Measurements from ENCODE around the gene TREH.
"Not testable (repeated sequence)": the region's sequence is repeated elsewhere in the genome, so short reads cannot be mapped to it uniquely, and the experiment has no call there.

The TREH gene, protein sequence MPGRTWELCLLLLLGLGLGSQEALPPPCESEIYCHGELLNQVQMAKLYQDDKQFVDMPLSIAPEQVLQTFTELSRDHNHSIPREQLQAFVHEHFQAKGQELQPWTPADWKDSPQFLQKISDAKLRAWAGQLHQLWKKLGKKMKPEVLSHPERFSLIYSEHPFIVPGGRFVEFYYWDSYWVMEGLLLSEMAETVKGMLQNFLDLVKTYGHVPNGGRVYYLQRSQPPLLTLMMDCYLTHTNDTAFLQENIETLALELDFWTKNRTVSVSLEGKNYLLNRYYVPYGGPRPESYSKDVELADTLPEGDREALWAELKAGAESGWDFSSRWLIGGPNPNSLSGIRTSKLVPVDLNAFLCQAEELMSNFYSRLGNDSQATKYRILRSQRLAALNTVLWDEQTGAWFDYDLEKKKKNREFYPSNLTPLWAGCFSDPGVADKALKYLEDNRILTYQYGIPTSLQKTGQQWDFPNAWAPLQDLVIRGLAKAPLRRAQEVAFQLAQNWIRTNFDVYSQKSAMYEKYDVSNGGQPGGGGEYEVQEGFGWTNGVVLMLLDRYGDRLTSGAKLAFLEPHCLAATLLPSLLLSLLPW

DNA sequence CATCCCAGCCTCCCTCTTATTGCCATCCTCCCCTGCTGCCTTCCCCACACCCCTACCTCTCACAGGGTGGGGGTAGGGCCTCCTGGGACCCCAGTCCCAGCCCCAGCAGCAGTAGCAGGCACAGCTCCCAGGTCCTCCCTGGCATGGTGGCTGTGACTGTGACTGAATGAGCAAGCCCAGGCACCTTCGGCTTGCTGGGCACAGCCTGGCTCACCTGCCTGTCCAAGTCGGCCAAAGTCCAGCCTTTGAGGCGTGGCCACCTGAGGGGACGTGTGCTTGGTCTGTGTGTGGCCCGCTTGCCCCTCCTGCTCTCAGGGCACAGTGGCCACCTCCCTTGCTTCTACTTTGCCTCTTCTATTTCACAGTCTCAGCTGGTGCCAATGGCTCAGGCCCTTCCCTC is at the start of gene TREH:
TREH (minus strand) TSS at position 168 of the 400 bp plus-strand sequence; CDS start at position 145, 23 bp downstream.
- DNase-seq (ENCODE audit: low read depth in 3 of 3) = no peak

DNA sequence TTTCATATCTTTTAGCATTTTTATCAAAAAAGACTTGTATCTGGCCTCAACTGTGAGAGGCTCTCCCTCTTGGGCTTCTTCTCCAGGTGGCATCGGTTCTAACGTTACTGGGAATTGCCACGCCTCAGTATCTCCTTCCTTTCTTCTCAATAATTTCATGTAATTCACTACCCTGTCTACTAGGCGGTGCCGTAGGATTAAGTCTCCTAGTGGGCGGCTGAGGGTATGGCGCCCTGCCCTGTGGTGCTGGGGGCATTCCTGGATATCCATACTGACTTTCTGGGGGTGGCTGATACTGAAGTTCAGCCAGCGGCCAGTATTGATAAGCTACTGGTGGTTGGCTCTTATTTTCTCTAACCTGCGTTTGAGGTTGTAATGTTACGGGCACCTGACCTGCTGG is 48.7 kb upstream of the TREH start:
- DNase-seq (ENCODE audit: low read depth in 3 of 3) = not testable (repeated sequence)

DNA sequence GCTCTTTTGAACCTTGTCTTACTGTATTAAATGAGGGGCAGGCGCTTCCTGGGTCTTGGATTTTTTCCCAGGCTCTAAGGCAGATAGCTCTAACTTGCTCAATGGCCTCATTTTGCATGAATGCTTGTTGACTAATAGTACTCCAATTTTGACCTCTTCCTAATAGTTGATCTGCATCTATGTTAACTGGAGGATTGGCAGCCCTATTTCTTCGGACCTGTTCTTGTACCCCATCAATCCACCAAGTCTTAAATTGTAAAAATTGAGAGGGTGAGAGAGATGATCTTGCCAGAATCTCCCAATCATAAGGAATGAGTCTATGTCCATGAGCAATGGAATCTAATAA is 48.2 kb upstream of the TREH start:
- DNase-seq (ENCODE audit: low read depth in 3 of 3) = not testable (repeated sequence)

DNA sequence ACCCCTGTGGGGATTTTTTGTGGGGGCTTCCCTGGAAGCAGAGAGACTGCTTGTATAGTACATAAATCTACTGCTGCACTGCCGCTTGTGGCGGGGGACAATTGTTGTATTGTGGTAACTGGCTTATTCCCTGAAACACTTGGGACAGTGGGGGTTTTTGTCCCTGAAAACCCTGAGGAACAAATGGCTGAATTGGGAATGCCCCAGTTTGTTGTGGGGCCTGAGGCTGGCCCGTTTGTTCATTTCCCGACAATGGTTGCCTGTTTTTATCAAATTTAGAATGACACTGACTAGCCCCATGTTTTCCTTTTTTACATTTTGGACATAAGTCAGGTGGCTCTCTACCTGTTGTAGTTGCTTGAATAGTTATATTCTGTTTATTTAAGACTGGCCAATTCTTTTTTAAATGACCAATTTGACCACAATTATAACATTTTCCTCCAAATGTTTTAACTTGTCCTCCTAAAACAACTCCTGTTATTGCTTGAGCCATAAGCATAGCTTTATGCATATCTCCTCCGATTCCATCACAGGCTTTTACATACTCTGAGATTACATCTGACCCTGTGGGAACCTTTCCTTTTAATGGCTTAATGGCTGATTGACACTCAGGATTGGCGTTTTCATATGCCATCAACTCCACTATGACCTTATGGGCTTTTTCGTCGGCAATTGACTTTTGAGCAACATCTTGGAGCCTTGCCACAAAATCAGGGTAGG is 47.7 kb upstream of the TREH start:
- not testable (repeated sequence) for DNase-seq (ENCODE audit: low read depth in 3 of 3)

DNA sequence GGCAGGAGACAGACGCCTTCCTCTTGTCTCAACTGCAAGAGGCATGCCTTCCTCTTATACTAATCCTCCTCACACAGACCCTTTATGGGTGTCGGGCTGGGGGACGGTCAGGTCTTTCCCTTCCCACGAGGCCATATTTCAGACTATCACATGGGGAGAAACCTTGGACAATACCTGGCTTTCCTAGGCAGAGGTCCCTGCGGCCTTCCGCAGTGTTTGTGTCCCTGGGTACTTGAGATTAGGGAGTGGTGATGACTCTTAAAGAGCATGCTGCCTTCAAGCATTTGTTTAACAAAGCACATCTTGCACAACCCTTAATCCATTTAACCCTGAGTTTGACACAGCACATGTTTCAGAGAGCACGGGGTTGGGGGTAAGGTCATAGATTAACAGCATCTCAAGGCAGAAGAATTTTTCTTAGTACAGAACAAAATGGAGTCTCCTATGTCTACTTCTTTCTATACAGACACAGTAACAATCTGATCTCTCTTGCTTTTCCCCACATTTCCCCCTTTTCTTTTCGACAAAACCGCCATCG is 42.1 kb upstream of the TREH start:
- DNase-seq (ENCODE audit: low read depth in 3 of 3) = not testable (repeated sequence)

DNA sequence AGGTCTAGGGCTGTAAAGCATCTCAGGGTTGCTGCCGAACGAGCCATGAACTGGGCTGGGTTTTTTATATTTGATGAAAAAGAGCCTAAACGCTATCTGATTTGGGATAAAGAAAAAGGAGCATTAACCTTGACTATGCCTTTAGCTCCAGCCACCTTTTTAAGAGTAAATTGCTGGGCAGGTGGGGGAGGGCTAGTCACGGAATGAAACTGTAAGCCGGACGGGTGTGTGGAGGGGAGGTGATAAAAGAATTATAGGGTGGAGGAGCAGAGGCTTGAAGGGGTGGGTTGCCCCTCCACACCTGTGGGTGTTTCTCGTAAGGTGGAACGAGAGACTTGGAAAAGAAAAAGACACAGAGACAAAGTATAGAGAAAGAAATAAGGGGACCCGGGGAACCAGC is 41.3 kb upstream of the TREH start:
- DNase-seq (ENCODE audit: low read depth in 3 of 3) = not testable (repeated sequence)

DNA sequence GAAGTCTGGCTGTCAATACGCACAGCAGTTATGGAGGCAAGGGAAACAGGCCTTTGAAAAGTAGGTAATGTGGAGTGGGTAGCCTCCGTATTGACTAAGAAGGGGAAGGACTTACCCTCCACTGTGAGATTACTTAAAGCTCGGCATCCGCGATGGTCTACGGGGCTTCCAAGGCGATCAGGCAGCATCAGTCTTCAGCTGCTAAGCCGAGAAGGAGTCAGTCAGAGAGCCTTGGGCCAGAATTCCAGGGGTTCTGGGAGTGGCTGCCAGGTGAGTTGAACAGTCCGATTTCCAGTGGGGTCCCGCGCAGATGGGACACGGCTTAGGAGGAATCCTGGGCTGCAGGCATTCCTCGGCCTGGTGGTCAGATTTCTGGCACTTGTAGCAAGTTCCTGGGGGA is 40.6 kb upstream of the TREH start:
- not testable (repeated sequence) for DNase-seq (ENCODE audit: low read depth in 3 of 3)

DNA sequence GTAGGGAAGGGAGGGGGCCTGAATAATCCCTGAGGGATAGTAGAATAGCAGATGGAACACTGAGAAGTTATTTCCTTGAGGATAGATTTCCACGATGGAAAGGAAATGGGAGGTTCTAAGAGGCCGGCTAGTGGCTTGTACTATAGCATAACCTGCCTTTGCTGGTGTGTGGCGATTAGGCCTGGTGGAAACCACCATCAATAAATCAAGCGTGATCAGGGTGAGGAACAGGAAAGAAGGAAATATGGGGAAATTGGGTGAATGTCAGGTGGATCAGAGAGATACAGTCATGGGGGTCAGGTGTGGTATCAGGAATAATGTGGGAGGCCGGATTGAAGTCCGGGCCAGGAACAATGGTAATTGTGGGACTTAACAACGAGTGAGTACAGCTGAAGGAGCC is 39.1 kb upstream of the TREH start:
- not testable (repeated sequence) for DNase-seq (ENCODE audit: low read depth in 3 of 3)

DNA sequence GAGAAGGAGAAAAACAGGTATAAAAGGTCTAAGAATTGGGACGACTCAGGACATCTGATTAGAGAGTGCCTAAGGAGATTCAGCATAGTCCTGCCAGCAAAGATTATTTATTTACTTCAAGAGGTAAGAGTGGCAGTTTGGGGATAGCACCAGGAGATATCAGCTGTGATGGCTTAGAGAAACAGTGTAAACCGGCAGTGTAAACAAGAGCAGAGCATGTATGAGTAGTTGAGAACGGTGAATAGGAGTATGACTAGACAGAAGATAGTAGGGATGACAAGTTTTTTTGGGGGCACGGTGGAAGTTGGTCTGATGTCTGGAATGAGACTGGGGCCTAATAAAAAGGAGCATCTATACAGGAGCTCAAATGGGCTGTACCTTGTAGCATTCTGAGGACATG is 38.3 kb upstream of the TREH start:
- DNase-seq (ENCODE audit: low read depth in 3 of 3) = not testable (repeated sequence)

DNA sequence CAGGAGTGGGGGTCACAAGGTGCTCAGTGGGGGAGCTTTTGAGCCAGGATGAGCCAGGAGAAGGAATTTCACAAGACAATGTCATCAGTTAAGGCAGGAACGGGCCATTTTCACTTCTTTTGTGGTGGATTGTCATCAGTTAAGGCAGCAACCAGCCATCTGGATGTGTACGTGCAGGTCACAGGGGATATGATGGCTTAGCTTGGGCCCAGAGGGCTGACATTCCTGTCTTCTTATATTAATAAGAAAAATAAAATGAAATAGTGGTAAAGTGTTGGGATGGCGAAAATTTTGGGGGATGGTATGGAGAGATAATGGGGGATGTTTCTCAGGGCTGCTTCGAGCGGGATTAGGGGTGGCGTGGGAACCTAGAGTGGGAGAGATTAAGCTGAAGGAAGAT is 37.8 kb upstream of the TREH start:
- not testable (repeated sequence) for DNase-seq (ENCODE audit: low read depth in 3 of 3)

DNA sequence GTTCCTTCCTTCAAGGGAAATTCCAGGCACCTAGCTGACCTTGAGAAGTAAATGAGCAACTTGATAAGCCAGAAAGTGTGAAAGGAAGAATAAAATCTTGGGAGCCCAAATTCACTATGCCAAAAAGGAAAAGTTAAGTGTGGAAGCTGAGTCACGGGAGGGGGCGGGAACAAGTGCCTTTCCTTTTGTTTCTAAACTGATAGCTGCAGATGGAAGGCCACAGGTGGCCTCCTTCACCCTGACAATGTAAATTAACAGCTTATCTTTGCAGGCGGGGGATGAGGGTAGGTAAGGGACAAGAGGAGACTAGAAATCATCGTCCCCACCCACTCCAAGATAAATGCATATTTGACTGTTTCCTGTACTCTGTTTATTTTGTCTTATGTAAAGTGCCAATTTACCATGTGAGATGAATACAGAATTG is 36.4 kb upstream of the TREH start:
- no peak for DNase-seq (ENCODE audit: low read depth in 3 of 3)

DNA sequence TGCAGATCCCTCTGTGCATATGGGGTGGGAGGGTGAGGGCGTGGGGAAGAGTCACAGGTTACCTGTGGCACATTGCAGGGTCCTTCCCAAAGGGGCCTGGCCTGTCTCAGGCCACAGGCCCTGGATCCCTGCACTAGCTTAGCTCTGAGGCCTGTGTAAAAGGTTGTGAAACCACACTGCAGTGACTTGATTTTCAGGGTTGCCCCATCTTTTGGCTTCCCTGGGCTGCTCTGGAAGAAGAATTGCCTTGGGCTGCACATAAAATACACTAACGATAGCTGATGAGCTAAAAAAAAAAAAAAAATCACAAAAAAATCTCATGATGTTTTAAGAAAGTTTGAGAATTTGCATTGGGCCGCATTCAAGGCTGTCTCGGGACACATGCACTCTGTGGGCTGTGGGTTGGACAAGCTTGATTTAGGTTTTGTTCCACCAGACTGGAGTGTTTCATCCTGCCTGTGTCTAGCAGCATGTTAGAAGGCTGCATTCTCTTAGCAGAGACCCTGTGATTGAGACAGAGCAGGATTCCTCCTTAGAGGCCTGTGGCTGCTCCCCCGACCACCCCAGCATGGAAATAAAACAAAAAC is 35.9 kb upstream of the TREH start:
- DNase-seq (ENCODE audit: low read depth in 3 of 3) = no peak

DNA sequence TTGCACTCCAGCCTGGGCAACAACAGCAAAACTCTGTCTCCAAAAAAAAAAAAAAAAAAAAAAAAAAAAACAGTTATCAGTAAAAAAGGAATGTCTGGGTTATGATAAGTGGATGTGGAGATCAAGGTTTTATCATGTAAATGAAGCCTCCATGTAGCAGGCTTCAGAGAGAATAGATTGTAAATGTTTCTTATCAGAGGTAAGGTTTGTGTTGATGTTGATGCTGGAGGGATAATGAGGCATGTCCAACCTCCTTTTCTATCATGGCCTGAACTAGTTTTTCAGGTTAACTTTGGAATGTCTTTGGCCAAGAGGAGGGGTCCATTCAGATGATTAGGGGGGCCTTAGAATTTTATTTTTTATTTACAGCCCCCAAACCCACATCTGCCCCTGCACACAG is 35.4 kb upstream of the TREH start:
- no peak for DNase-seq (ENCODE audit: low read depth in 3 of 3)

DNA sequence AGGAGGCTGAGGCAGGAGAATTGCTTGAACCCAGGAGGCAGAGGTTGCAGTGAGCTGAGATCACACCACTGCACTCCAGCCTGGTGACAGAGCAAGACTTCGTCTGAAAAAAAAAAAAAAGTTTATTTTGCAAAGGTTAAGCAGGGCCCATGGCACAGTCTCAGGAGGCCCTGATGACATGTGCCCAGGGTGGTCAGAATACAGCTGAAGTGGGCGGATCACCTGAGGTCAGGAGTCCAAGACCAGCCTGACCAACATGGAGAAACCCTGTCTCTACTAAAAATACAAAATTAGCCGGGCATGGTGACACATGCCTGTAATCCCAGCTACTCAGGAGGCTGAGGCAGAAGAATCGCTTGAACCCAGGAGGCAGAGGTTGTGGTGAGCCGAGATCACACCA is 35.0 kb upstream of the TREH start:
- DNase-seq (ENCODE audit: low read depth in 3 of 3) = not testable (repeated sequence)

DNA sequence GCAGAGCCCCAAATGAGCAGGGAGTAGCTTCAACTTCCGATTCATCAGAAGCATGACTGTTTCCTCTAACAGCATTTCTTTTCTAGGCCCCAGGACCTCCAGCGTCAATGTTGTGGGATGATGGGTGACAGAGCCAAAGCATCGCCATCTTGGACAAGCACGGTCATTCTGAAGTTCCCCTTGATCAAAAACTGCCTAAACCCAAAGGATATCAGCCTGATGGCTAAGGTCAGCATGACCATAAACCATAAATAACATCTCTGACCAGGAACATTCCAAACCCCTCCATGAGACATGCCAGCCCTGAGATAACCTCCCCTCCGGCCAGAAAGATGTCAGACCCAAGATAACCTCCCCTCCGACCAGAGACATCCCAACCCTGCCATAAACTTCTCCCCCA is 28.8 kb upstream of the TREH start:
- no peak for DNase-seq (ENCODE audit: low read depth in 3 of 3)

DNA sequence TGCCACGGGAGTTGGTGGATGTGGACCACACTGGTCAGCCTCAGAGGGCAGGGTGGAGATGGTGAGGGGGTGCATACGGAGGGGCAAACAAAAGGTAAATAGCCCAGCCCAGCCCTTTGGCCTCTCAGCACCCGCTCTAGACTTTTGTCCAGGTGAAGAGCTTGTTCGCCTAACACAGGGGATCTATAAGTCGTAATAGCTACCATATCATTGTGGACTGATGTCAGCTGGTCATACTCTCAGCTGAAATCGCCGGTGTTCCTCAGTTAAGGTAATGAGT is 27.0 kb upstream of the TREH start:
- DNase-seq (ENCODE audit: low read depth in 3 of 3) = no peak

DNA sequence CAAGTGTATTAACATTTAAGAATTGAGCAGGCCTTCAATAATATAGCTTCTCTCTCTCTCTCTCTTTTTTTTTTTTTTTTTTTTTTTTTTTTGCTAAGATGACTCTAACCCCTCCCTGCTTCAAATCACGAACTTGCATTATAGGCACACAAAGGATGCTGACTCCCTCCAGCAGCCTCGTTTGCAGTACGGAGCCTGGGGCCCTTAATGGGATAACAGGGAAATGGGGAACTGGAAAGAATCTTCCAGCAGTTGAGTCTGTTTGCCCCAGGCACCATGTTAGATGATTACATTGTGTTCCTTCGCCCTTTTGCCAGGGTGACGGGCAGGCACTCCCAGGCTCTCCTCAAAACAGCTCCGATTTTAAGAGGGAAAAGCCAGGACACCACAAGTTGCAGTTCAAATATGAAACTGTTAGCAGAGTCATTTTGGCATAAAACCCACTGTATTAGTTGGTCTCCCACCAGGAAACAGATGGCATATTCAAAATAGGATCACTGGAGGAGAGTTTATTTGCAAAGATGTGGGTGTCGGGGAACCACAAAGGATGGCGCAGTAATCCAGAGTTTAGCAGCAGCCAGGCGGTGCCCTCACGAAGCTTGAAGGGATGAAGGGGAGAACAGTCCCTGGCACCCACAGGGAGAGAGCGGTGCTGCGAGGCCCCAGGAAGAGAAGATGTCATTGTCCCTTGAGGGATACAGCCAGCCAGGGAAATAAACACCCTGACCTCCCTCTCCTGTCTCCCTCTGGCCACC is 26.5 kb upstream of the TREH start:
- DNase-seq (ENCODE audit: low read depth in 3 of 3) = no peak

DNA sequence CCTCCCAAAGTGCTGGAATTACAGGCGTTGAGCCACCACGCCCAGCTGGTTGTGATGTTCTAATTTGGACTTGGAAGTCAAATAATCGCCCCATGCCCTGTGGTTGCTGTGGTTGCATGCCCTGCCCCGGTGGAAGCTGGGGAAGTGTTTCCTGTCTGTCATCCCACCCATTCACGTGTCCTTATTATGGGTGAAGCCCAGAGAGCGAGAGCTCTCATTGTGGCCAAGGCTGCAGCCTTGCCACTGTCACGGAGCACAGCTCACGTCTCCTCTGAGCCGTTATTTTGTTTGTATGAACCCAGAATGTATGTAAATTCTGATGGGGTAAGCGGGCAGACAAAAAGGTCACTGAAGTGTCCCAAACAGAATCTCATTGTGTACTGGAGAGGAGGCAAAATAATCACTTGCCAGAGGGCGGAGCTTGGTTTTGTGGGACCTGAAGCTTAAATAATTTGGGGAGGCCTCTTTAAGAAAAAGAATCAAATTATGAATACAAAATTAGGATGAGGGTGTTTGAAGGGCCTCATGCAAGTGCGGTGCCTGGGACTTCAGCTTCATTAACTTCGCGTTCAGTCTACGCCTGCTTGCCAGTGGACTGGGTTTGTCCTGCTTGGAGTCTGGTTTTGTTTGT is 25.8 kb upstream of the TREH start:
- no peak for DNase-seq (ENCODE audit: low read depth in 3 of 3)

DNA sequence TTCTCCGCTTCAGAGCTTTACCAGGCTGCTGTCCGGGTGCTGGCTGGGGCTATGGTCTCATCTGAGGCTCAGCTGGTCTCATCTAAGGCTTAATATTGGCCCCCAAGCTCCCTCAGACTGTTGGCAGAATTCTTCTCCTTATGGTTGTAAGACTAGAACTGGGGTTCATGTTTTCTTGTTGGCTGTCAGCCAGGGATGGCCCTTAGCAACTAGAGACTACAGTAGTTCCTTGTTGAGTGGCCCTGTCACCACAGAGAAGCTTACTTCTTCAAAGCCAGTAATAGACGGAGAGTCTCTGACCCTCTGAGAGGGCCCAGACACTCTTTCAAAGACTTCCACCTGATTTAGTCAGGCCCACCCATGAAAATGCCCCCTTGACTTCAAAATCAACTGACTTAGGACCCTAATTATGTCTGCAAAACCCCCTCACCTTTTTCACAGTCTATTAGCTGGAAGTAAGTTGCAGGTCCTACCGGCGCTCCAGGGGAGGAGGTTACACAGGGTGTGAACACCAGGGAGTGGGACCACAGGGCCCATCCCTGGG is 24.2 kb upstream of the TREH start:
- DNase-seq (ENCODE audit: low read depth in 3 of 3) = no peak

DNA sequence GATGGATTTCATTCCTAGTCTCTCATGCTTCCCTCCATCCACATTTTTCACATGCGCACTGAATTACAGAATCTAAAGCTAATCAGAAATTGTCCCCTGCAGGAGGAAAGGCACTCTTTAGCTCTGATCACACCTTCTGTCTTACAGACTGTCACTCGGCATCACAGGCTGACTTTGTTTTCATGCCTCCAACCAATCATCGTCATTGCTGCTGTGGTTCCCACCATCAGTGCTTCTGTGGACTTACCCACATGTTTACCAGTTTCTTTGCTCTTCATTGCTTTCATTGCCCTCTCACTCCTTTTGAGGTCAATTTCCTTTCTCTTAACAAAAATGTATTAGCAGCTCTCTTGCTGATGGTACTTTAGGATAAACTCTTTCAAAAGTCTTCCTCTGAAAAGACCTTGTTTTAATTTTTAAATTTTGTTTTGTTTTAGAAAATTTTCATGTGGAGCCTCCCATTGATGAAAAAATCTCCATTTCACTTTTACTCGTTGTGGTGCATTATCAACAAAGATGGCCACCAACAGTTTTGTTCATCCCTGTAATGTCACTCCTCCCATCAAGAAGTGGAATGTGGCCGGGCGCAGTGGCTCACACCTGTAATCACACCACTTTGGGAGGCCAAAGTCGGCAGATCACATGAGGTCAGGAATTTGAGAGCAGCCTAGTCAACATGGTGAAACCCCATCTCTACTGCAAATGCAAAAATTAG is 20.2 kb upstream of the TREH start:
- no peak for DNase-seq (ENCODE audit: low read depth in 3 of 3)
